ENCODE results near the gene MAST1.

Gene MAST1

DNA sequence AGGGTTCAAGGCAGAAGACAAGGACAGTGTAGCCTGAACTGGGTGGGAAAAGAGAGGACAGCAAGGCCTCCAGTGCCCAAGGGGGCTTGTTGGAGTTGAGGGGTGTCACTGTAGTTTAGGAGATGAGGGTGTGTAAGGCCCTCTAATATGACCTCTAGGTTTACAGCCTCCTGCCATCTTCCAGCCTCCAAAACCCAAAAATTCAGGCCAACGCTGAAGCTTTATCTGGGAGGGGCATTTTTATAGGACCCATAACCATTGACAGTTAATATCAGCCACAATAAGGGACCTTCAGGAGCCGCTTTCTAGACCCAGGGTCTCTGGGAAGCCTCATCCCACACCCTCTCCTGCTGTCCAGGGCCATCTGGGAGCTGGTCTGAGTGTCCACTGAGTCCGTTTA is 45.9 kb downstream of the MAST1 start:
- no peak for TF ChIP-seq CTCF (conservative IDR thresholded peaks at IDR 0.05; ENCODE audit: low read depth, low read length)
- H3K79me2 ChIP-seq (ENCODE audit: insufficient read depth, low read depth): no peaks in the 10 kb centered on the region
- no peak overlapping the region for H3K4me2 ChIP-seq
- H3K4me3 ChIP-seq (IDR thresholded peaks at IDR 0.05; ENCODE audit: insufficient read depth, low read depth, low read length): no peak overlapping the region
- no peak overlapping the region for H3K27ac ChIP-seq
- H3K27me3 ChIP-seq (ENCODE audit: insufficient read depth, low read depth): no peaks in the 10 kb centered on the region
- no peaks in the 10 kb centered on the region for H3K36me3 ChIP-seq (ENCODE audit: insufficient read depth)
- peaks cover 15% of the 10 kb centered on the region for H3K4me1 ChIP-seq (ENCODE audit: low read depth, poor library complexity, severe bottlenecking)
- H3K9ac ChIP-seq: no peak overlapping the region
- H2AFZ ChIP-seq (ENCODE audit: low read depth): no peak overlapping the region
- no peaks in the 10 kb centered on the region for H4K20me1 ChIP-seq (ENCODE audit: insufficient read depth)

GRCh38 chr19:12884627-12884925 is 46.3 kb downstream of the MAST1 start:
- Histone ChIP-seq H3K79me2 (ENCODE audit: insufficient read depth, low read depth) (no peaks in the 10 kb centered on the region), H3K4me3 (IDR thresholded peaks at IDR 0.05; ENCODE audit: insufficient read depth, low read depth, low read length) (no peak overlapping the region), H4K20me1 (ENCODE audit: insufficient read depth) (no peaks in the 10 kb centered on the region), H3K9ac (no peak overlapping the region), H3K27ac (no peak overlapping the region), H3K36me3 (ENCODE audit: insufficient read depth) (no peaks in the 10 kb centered on the region), H3K4me1 (ENCODE audit: low read depth, poor library complexity, severe bottlenecking) (peaks cover 16% of the 10 kb centered on the region), H2AFZ (ENCODE audit: low read depth) (peak overlapping the region; percentile 98), H3K4me2 (peak overlapping the region; percentile 73; the same call in 1 of the 2 replicates), H3K27me3 (ENCODE audit: insufficient read depth, low read depth) (no peaks in the 10 kb centered on the region)
- no peak for TF ChIP-seq CTCF (conservative IDR thresholded peaks at IDR 0.05; ENCODE audit: low read depth, low read length)

DNA sequence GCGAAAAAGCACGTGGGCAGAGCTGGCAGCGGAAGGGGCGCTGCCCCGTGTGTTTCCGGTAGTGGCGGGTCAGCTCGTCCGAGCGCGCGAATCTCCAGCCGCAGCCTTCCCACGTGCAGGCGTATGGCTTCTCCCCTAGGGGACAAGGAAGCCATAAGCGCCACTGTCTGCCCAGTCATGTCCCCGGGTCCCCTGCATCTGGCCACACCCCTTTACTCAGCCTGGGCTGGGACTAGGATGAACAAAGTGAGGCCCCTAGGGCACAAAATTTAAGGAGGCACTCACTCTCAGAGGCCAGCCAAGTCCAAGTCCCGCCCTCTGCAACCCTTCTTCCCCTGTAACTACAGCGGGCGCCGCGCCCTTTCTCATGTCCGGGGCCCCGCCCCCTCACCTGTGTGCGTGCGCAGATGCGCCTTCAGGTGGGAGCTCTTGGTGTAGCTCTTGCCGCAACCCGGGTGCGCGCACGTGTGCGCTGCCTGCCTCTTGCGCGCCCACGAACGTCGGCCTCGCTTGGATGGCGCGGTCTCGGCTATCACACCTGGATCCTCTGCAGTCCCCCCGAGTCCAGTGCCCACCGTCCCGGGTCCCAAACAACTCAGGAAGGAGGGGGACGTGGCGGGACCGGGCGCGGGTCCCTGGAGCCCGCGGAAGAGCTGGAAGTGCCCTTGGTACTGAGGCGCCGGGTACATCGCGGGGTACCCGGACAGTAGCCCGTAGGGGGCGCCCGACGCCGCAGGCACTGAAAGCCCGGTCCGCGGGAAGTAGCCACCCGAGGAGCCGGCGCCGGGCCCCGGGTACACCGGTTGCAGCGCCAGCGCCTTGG is 46.8 kb downstream of the MAST1 start:
- peak overlapping the region; percentile 73 for H3K4me2 ChIP-seq
- no peaks in the 10 kb centered on the region for H3K79me2 ChIP-seq (ENCODE audit: insufficient read depth, low read depth)
- peak; percentile 74 for TF ChIP-seq CTCF (conservative IDR thresholded peaks at IDR 0.05; ENCODE audit: low read depth, low read length)
- peaks cover 22% of the 10 kb centered on the region for H3K4me1 ChIP-seq (ENCODE audit: low read depth, poor library complexity, severe bottlenecking)
- H2AFZ ChIP-seq (ENCODE audit: low read depth): peak overlapping the region; percentile 98
- H4K20me1 ChIP-seq (ENCODE audit: insufficient read depth): no peaks in the 10 kb centered on the region
- no peak overlapping the region for H3K4me3 ChIP-seq (IDR thresholded peaks at IDR 0.05; ENCODE audit: insufficient read depth, low read depth, low read length)
- peak overlapping the region; percentile 46; the same call in 1 of the 2 replicates for H3K27ac ChIP-seq
- H3K36me3 ChIP-seq (ENCODE audit: insufficient read depth): no peaks in the 10 kb centered on the region
- no peaks in the 10 kb centered on the region for H3K27me3 ChIP-seq (ENCODE audit: insufficient read depth, low read depth)
- H3K9ac ChIP-seq: peak overlapping the region; percentile 69; the same call in 1 of the 2 replicates

DNA sequence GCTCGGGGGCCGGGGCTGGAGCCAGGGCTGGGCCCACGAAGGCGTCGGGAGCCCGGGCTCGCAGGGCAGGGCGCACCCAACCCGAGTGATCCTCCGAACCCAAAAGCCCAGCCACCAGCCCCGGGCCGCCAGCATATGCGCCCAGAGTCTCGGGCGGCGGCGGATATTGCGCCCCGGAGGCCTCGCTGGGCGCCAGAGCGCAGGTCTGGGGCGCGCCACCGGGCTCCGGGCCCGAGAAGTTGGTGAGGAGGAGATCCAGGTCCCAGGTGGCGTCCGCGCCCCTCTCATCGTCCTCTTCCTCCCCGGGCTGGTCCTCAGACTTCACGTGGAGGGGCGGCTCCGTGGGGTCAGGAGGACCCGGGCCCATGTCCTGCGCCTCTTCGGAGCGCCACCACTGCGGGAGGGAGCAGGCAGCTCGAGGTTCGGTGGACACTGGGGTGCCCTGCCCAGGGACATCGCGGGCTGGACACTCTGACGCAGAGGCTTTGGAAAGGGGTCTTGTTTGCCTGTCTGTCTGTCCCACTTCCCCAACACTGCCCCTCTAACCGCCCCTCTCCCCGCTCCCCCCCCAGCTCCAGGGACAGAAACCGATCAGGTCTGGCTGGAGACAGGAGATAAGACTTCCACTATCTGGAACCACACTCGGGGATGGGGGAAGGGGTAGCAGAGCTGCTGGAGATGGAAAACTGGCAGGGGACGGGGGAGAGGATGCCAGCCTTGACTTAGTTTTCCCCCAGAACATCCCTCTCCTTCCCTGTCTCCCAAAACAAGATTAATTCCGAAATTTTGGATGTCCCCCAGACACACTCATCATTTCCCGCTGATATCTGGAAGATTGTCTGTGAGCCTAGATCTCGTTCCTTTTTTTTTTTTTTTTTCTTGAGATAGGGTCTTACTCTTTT is 47.7 kb downstream of the MAST1 start:
- Histone ChIP-seq H2AFZ (ENCODE audit: low read depth) (peak overlapping the region; percentile 98), H3K4me2 (peak overlapping the region; percentile 73), H3K9ac (peak overlapping the region; percentile 69; the same call in 1 of the 2 replicates), H3K4me1 (ENCODE audit: low read depth, poor library complexity, severe bottlenecking) (peaks cover 18% of the 10 kb centered on the region), H3K27ac (no peak overlapping the region), H3K27me3 (ENCODE audit: insufficient read depth, low read depth) (no peaks in the 10 kb centered on the region), H3K36me3 (ENCODE audit: insufficient read depth) (no peaks in the 10 kb centered on the region), H4K20me1 (ENCODE audit: insufficient read depth) (no peaks in the 10 kb centered on the region), H3K79me2 (ENCODE audit: insufficient read depth, low read depth) (no peaks in the 10 kb centered on the region), H3K4me3 (IDR thresholded peaks at IDR 0.05; ENCODE audit: insufficient read depth, low read depth, low read length) (no peak overlapping the region)
- peak; percentile 18; the same call in 1 of the 2 replicates for TF ChIP-seq CTCF (conservative IDR thresholded peaks at IDR 0.05; ENCODE audit: low read depth, low read length)
